HepG2 (cell line): Measurements from ENCODE around the gene CHST12. TPM values are rescaled to one million over a fixed set of nuclear protein-coding genes. Genes with fewer than 3 reads are reported as not detected.

ENCODE experiments used
- AHDC1 ChIP-seq: sonication (generic); formaldehyde crosslinking; IDR thresholded peaks from 2 replicates; pipeline ENCODE4 v1.5.1; 2020; ENCODE audit warnings: mild to moderate bottlenecking, missing genetic modification reagents, borderline replicate concordance
- CREB1 ChIP-seq, 2 experiments: fragments of 450-650 bp in 1 of 2; IDR thresholded peaks; 2 replicates each; pipeline ENCODE4 v1.6.1; 2016 to 2017; ENCODE audit warnings: control low read depth in 1 of 2, mild to moderate bottlenecking in 1 of 2, missing compliant biosample characterization in 1 of 2, missing genetic modification characterization in 1 of 2
- MYNN ChIP-seq: sonication (generic); formaldehyde crosslinking; IDR thresholded peaks from 2 replicates; pipeline ENCODE4 v1.4.0; 2020; ENCODE audit warnings: mild to moderate bottlenecking, low read depth, missing genetic modification reagents
- RAD51 ChIP-seq: fragments of 450-650 bp; IDR thresholded peaks from 2 replicates; pipeline ENCODE4 v1.6.1; 2016; ENCODE audit warnings: borderline replicate concordance
- SP5 ChIP-seq: IDR thresholded peaks from 2 replicates; pipeline ENCODE4 v1.6.1; 2016; ENCODE audit warnings: low read depth, borderline replicate concordance
- TARDBP ChIP-seq: sonication (generic); formaldehyde crosslinking; IDR thresholded peaks from 2 replicates; pipeline ENCODE4 v1.8.0; 2022; ENCODE audit warnings: mild to moderate bottlenecking, missing genetic modification reagents
- ZBTB3 ChIP-seq: sonication (generic); formaldehyde crosslinking; IDR thresholded peaks from 2 replicates; pipeline ENCODE4 v1.4.0; 2020; ENCODE audit warnings: low read depth, mild to moderate bottlenecking, moderate library complexity, missing genetic modification reagents, borderline replicate concordance
- ZBTB39 ChIP-seq: sonication (generic); formaldehyde crosslinking; IDR thresholded peaks from 2 replicates; pipeline ENCODE4 v1.5.0; 2020; ENCODE audit warnings: missing genetic modification reagents
- ZNF841 ChIP-seq: sonication (generic); formaldehyde crosslinking; IDR thresholded peaks from 2 replicates; pipeline ENCODE4 v1.8.1; 2023; ENCODE audit warnings: missing genetic modification reagents, borderline replicate concordance
- polyA plus RNA-seq, 8 experiments: library from polyadenylated mRNA; depleted of rRNA in 3 of 8; stranded (reverse) in 7 of 8; unstranded in 1 of 8; fragments of >200 nt; fragmentation: Illumina TruSeq in 4 of 8; extraction: Trizol in 4 of 8; gene quantifications; 2 replicates each; pipeline versions ENCODE4 v1.2.1 to v1.2.3, GENCODE V29; 2011 to 2016; ENCODE audit warnings: low read depth in 4 of 8, missing spikeins in 1 of 8, mixed read lengths in 1 of 8; ENCODE audit not compliant: insufficient read depth in 1 of 8
- total RNA-seq, 5 experiments: library from RNA; depleted of rRNA; stranded (reverse); fragments of >200 nt; fragmentation: Illumina TruSeq; extraction: Trizol; gene quantifications; 2 replicates each; pipeline ENCODE4 v1.2.3, GENCODE V29; 2016; ENCODE audit warnings: low read depth in 1 of 5
- TF ChIP-seq, protein P1 (sequence below): sonication (generic); formaldehyde crosslinking; IDR thresholded peaks from 2 replicates; pipeline ENCODE4 v1.4.0; 2020; ENCODE audit warnings: missing genetic modification reagents
- TF ChIP-seq, protein P2 (sequence below): sonication (generic); formaldehyde crosslinking; IDR thresholded peaks from 2 replicates; pipeline ENCODE4 v1.4.0; 2020; ENCODE audit warnings: missing genetic modification reagents, borderline replicate concordance

CHST12 gene
- total and polyA plus RNA-seq, 2 of the 13 experiments (the other 11 are each of a cell fraction or from before 2014, with no cell fraction given), result 6.4 to 15.8 TPM

DNA sequence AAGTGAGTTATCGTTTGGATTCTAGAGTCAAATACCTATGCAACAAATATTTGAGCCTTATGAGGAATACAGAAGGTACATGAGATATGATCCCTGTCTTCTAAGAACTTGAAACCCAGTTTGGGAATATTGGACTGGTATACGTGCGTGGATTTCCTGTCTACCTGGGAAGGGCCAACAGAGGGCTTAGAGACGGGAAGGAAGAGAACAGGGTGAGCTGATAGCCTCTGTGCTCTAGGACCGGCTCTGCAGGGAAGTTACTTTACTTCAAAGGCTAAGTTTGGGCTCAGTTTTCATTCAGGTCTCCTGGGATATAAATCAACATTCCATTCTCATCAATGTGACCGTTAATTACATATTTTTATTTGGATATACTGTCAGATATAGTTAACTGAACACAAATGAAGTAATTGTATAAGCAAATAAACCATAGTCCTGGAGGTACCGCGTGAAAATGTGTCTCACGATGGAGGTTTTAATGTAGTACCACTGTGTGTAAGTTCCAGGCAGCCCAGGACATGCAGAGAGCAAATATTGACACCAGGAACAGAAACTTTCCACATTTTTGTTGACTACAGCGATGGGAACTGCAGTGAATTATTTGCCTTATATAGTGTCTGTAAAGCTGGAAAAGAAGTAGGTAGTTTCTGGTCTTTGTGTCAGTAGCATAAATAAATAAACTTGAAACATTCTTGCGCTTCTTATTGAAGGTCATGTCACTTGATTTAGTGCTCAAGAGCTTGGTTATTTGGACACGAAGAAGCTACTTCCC is 8.6 kb downstream of the CHST12 start (continued):
- TF ChIP-seq ZNF841 (CRISPR knock-in tag) (no peak), MYNN (CRISPR knock-in tag) (no peak), AHDC1 (peak; percentile 59; the same call in 1 of the 2 replicates), TARDBP (CRISPR knock-in tag) (0 out of 2 replicates have a peak, but pooled peaks have one; percentile 16), RAD51 (no peak), SP5 (CRISPR knock-in tag) (no peak), CREB1 (IDR thresholded peaks at IDR 0.05) (no peak), CREB1 (CRISPR knock-in tag; IDR thresholded peaks at IDR 0.05) (peak; percentile 43; the same call in 1 of the 2 replicates), ZBTB3 (CRISPR knock-in tag) (no peak), ZBTB39 (CRISPR knock-in tag) (no peak)
- TF ChIP-seq, protein P1, sequence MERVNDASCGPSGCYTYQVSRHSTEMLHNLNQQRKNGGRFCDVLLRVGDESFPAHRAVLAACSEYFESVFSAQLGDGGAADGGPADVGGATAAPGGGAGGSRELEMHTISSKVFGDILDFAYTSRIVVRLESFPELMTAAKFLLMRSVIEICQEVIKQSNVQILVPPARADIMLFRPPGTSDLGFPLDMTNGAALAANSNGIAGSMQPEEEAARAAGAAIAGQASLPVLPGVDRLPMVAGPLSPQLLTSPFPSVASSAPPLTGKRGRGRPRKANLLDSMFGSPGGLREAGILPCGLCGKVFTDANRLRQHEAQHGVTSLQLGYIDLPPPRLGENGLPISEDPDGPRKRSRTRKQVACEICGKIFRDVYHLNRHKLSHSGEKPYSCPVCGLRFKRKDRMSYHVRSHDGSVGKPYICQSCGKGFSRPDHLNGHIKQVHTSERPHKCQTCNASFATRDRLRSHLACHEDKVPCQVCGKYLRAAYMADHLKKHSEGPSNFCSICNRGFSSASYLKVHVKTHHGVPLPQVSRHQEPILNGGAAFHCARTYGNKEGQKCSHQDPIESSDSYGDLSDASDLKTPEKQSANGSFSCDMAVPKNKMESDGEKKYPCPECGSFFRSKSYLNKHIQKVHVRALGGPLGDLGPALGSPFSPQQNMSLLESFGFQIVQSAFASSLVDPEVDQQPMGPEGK (CRISPR knock-in tag), result 0 out of 2 replicates have a peak, but pooled peaks have one; percentile 11
- TF ChIP-seq, protein P2, sequence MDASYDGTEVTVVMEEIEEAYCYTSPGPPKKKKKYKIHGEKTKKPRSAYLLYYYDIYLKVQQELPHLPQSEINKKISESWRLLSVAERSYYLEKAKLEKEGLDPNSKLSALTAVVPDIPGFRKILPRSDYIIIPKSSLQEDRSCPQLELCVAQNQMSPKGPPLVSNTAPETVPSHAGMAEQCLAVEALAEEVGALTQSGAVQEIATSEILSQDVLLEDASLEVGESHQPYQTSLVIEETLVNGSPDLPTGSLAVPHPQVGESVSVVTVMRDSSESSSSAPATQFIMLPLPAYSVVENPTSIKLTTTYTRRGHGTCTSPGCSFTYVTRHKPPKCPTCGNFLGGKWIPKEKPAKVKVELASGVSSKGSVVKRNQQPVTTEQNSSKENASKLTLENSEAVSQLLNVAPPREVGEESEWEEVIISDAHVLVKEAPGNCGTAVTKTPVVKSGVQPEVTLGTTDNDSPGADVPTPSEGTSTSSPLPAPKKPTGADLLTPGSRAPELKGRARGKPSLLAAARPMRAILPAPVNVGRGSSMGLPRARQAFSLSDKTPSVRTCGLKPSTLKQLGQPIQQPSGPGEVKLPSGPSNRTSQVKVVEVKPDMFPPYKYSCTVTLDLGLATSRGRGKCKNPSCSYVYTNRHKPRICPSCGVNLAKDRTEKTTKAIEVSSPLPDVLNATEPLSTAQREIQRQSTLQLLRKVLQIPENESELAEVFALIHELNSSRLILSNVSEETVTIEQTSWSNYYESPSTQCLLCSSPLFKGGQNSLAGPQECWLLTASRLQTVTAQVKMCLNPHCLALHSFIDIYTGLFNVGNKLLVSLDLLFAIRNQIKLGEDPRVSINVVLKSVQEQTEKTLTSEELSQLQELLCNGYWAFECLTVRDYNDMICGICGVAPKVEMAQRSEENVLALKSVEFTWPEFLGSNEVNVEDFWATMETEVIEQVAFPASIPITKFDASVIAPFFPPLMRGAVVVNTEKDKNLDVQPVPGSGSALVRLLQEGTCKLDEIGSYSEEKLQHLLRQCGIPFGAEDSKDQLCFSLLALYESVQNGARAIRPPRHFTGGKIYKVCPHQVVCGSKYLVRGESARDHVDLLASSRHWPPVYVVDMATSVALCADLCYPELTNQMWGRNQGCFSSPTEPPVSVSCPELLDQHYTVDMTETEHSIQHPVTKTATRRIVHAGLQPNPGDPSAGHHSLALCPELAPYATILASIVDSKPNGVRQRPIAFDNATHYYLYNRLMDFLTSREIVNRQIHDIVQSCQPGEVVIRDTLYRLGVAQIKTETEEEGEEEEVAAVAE (CRISPR knock-in tag), result peak; percentile 28; the same call in 1 of the 2 replicates
